GM21825 (cell line): ENCODE results near the gene CYBC1.
"Not testable (repeated sequence)": the region's sequence is repeated elsewhere in the genome, so short reads cannot be mapped to it uniquely, and the experiment has no call there.

Experiments used
- ATAC-seq: cut with Tn5 transposase; IDR thresholded peaks from one replicate; pipeline ENCODE4 v1.9.1; 2021; ENCODE audit warnings: mild to moderate bottlenecking, moderate library complexity; ENCODE audit not compliant: unreplicated experiment

The CYBC1 gene

GRCh38 chr17:82479602-82480001 lies 29.1 kb upstream of the CYBC1 start:
- ATAC-seq = no peak

GRCh38 chr17:82477934-82478333 lies 27.4 kb upstream of the CYBC1 start:
- no peak for ATAC-seq

- ATAC-seq = no peak
These were observed 24.9 kb upstream of the CYBC1 start for GRCh38 chr17:82475458-82475857.

GRCh38 chr17:82474223-82475010 lies 23.9 kb upstream of the CYBC1 start:
- no peak for ATAC-seq

- ATAC-seq = no peak
These were observed 19.5 kb upstream of the CYBC1 start for GRCh38 chr17:82470065-82470464.

- no peak for ATAC-seq
These were observed 18.1 kb upstream of the CYBC1 start for GRCh38 chr17:82468692-82469091.

- no peak for ATAC-seq
These were observed 14.6 kb upstream of the CYBC1 start for GRCh38 chr17:82465023-82465603.

- no peak for ATAC-seq
These were observed 14.0 kb upstream of the CYBC1 start for GRCh38 chr17:82464567-82464929.

- ATAC-seq = no peak
These were observed 13.5 kb upstream of the CYBC1 start for GRCh38 chr17:82463925-82464566.

- ATAC-seq = no peak
These were observed 12.8 kb upstream of the CYBC1 start for GRCh38 chr17:82463391-82463790.

GRCh38 chr17:82461827-82462524 lies 11.4 kb upstream of the CYBC1 start:
- no peak for ATAC-seq

GRCh38 chr17:82459936-82460335 lies 9.4 kb upstream of the CYBC1 start:
- ATAC-seq = not testable (repeated sequence)

GRCh38 chr17:82458885-82459424 lies 8.4 kb upstream of the CYBC1 start:
- ATAC-seq = peak; percentile 13

GRCh38 chr17:82458179-82458884 lies 7.8 kb upstream of the CYBC1 start, which contains the start of gene NARF:
Gene NARF (plus strand): TSS chr17:82458741. CDS start chr17:82458804, 63 bp downstream.
- ATAC-seq = peak; percentile 86

- no peak for ATAC-seq
These were observed 7.3 kb upstream of the CYBC1 start for GRCh38 chr17:82457929-82458178.

- no peak for ATAC-seq
These were observed 6.7 kb upstream of the CYBC1 start for GRCh38 chr17:82457073-82457928.

- ATAC-seq = not testable (repeated sequence)
These were observed 3.2 kb upstream of the CYBC1 start for GRCh38 chr17:82453706-82454105.

GRCh38 chr17:82453151-82453550 lies 2.6 kb upstream of the CYBC1 start:
- not testable (repeated sequence) for ATAC-seq

- no peak for ATAC-seq
These were observed 1.6 kb upstream of the CYBC1 start for GRCh38 chr17:82452162-82452561.

- no peak for ATAC-seq
These were observed 632 bp downstream of the CYBC1 start for GRCh38 chr17:82449883-82450356.
